ENCODE data around the gene IRX4.

IRX4 gene

GRCh38 chr5:1919750-1920149 lies 37.0 kb upstream of the IRX4 start:
- in situ Hi-C loops (cut with MboI; ENCODE audit: low pct_unique_long_range_greater_than_20kb, low sequenced_read_pairs, unreplicated experiment): no loop called here
- no peak for DNase-seq (ENCODE audit: low spot score)
- TF ChIP-seq CTCF (IDR thresholded peaks at IDR 0.05; ENCODE audit: extremely low read depth, insufficient read depth, missing control alignments): no peak

- no peak for TF ChIP-seq CTCF (IDR thresholded peaks at IDR 0.05; ENCODE audit: extremely low read depth, insufficient read depth, missing control alignments)
- DNase-seq (ENCODE audit: low spot score): no peak
- in situ Hi-C loops (cut with MboI; ENCODE audit: low pct_unique_long_range_greater_than_20kb, low sequenced_read_pairs, unreplicated experiment): no loop called here
Measured at GRCh38 chr5:1919209-1919566, 36.5 kb upstream of the IRX4 start.

GRCh38 chr5:1918488-1919208 lies 35.9 kb upstream of the IRX4 start:
- DNase-seq (ENCODE audit: low spot score): no peak
- in situ Hi-C loops (cut with MboI; ENCODE audit: low pct_unique_long_range_greater_than_20kb, low sequenced_read_pairs, unreplicated experiment): no loop called here
- TF ChIP-seq CTCF (IDR thresholded peaks at IDR 0.05; ENCODE audit: extremely low read depth, insufficient read depth, missing control alignments): no peak

DNA sequence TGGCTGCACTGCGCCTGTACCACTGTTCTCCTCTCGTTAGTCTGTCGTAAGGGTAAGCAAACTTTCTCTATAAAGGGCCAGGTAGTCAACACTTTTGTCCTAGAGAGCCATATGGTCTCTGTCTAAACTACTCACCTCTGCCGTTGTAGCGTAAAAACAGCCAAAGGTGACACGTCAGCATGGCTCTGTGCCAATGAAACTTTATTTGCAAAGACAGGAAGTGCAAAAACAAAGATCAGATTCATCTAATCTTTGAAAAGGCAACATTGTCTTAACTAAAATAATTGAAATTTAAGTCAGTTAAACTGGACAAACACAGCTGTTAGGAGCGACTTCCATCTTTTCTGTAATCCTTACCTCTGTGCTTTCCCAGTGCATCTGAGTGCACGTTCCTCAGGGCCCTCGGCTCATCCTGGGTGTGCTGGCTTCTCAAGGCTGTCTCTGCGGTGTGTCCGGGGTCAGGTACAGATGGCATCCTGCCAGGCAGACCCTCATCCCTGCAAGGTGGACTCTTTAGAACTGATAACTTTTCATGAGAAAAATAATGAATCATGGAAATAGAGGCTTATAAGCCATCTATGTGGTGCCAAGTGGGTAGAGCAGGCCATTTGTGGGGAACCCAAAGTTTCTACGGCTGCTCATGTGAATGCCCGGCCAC lies 35.2 kb upstream of the IRX4 start:
- no peak for DNase-seq (ENCODE audit: low spot score)
- no peak for TF ChIP-seq CTCF (IDR thresholded peaks at IDR 0.05; ENCODE audit: extremely low read depth, insufficient read depth, missing control alignments)
- in situ Hi-C loops (cut with MboI; ENCODE audit: low pct_unique_long_range_greater_than_20kb, low sequenced_read_pairs, unreplicated experiment): no loop called here

- no peak for TF ChIP-seq CTCF (IDR thresholded peaks at IDR 0.05; ENCODE audit: extremely low read depth, insufficient read depth, missing control alignments)
- no peak for DNase-seq (ENCODE audit: low spot score)
- in situ Hi-C loops (cut with MboI; ENCODE audit: low pct_unique_long_range_greater_than_20kb, low sequenced_read_pairs, unreplicated experiment): no loop called here
Measured at GRCh38 chr5:1916041-1917001, 33.6 kb upstream of the IRX4 start.

DNA sequence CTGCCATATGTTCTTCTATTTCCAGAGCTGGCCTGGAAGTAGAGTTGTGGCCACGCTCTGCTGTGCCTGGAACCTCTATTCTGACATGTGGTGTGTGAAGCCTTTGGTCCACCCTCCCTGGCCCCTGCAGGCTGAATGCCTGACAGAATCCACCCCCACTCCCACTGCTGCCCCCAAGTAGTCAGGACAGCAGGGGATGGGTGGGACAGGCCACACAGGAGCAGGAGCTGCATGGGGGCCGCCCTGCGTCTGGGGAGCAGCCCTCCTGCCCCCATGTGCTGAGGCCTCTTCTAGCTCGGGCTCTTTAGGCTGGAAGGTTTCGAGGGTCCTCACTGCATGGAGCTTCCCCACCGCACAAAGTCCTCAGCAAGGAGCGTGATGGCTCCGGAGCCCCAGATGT lies 32.6 kb upstream of the IRX4 start:
- DNase-seq (ENCODE audit: low spot score): no peak
- TF ChIP-seq CTCF (IDR thresholded peaks at IDR 0.05; ENCODE audit: extremely low read depth, insufficient read depth, missing control alignments): no peak
- in situ Hi-C loops (cut with MboI; ENCODE audit: low pct_unique_long_range_greater_than_20kb, low sequenced_read_pairs, unreplicated experiment): no loop called here
